NCI-H2081 (cell line): ENCODE results near the gene AQP6.

Experiments used
- DNase-seq, 2 experiments: peaks; one replicate each; lab custom pipeline; 2025; lab: John Stamatoyannopoulos, UW

The AQP6 gene

DNA sequence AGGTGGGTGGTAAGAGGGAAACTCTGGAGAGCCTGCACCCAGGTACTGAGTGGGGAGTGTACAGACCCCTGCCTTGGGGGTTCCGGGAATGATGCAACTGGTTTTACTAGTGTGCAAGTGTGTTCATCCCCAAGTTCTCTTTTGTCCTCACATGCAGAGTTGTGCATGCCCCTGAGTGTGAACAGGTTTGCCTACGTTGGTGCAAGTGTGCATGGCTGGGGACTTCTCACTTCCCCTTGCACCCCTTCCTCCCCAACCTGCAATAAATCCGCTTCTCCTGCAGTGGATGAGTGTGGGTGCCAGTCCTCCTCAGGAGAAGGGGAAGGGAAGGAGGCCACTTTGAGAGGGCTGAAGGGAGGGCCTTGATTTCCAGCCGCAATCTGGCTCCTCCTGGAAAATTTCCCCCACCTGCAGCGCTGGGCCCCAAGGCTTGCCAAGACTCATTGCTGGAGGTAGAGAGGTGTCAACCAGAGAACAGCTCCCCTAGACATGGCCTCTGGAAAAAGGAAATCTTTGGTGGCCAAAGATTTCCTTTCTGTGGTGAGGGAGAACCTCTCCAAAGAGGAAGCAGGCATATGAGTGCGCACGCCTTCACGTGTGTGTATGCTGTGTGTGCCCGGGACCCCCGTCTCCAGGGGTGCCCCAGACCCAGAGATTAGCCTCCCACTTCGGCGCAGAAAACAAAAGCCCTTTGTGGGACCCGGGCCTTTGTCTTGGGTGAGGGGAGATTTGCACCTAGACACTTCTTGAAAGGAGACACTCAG lies 16.7 kb upstream of the AQP6 start:
- no peak for DNase-seq

DNA sequence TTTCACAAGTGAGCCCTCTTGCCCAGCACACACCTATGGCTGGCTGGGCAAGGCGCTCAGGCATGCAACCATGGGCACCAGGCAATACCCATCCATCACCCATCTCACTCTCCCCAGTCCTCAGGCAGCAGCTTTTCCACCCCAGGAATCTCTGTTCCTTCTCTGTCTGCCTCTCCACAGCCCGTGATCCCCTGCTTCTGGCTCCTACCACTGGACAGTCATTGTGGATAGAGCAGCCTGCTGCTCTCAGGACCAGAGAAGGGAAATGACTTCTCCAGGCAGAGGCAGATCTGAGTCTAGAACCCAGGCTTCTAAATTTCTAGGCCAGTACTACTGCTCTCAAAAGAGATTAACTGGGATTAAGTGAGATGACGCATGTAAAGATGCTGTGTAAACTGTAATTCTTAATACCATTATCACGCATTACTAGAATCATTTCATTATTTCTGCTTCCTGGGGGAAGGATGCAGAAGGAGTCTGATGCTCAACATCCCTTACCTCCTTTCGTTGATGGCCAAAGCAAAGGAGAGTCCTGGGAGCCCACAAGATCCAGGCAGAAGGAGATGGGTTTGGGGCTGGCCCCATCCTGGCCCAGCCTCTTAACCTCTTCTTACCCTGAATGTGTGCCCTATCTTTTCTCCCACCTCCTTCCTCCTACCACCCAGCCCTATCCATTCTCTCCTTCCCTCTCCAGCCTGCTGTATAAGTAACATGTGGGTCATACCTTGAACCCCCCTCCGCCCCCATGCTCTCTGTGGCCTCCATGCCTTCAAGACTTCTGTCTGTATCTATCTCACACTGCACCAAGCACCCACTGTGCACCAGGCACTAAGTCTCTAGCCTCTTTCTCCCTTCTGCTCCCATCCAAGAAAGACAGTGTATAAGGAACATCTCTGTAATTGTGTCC lies 15.8 kb upstream of the AQP6 start:
- no peak for DNase-seq

DNA sequence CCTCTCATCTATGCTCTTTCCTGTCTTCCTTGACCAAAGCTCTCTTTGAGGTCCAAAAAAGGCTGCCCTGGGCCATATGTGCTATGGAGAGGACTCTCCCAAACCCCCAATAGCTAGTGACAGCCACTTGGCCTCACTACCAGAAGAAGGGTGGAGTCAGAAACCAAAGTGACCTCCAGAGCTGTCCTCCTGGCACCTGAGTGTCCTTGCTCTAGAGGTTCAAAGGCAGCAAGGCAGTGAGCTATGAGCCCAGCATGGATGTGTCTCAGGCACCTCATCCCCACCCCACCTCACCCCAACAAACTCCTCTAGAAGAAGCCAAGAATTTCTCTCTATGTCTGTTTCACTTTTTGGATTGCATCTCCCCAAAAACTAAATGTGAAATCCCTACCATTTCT lies 15.2 kb upstream of the AQP6 start:
- no peak for DNase-seq

DNA sequence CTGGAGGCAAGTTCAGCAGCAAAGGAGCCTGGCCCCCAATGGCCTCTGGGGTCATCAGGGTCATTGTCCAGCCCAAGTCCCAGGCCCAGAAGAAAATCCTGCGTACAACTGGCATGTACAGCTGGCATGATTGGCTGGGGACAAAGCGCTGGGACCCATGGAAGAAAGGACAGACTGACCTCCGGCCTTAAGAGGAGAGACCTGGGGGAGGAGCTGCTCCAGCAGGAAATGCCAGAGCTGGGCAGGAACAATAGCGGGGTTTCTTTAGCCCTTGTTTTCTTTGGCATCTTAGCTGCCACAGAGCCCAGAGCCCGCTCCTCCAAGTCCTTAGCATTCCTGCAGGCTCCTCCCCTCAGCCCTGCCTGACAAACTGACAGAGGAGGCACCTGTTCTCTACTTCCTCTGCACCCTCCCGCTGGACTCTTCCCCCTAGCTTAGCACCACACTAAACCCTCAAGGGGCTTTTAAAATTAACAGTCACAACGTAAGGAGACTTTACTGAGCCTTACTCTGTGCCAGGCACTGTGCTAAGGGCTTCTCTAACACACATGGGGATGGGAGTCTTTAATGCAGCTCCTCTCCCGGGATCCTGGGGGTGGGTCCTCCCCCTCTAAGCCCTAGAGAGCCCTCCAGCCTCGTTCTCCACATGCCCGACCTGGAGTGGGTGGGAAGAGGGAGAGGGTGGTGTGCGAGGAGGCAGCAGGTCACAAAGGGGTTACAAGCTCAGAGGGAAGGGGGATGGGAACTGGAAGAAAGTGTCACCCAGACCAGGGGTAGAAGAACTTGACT lies 12.9 kb upstream of the AQP6 start:
- DNase-seq: no peak

DNA sequence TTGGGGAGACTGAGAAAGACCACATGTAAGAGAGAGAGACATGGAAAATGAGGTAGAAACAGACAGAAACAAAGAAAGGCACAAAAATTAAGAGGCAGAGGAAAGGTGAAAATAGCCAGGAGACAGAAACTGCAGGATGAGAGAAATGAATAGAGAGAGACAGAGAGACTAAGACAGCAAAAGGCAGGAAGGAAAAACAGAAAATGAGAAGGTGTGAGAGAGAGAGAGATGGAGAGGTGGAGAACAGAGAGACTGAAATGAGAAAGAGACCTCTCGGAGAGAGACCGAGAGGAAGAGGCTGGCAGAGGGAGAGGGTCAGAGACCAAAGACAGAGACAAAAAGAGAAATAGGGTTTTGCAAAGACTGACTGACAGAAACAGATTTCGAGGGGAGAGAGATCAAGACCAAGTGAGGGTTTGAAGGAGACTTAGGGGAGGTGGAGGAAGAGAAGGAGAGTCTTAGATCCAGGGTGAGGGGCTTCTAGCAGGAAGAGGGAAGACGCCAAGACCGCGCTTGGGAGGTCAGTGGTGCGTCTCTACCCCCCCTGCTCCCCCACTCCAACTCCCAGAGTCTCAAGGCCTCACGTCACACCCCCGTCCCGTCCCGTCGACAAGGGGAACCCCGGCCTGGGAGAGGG lies 12.2 kb upstream of the AQP6 start:
- DNase-seq: no peak

DNA sequence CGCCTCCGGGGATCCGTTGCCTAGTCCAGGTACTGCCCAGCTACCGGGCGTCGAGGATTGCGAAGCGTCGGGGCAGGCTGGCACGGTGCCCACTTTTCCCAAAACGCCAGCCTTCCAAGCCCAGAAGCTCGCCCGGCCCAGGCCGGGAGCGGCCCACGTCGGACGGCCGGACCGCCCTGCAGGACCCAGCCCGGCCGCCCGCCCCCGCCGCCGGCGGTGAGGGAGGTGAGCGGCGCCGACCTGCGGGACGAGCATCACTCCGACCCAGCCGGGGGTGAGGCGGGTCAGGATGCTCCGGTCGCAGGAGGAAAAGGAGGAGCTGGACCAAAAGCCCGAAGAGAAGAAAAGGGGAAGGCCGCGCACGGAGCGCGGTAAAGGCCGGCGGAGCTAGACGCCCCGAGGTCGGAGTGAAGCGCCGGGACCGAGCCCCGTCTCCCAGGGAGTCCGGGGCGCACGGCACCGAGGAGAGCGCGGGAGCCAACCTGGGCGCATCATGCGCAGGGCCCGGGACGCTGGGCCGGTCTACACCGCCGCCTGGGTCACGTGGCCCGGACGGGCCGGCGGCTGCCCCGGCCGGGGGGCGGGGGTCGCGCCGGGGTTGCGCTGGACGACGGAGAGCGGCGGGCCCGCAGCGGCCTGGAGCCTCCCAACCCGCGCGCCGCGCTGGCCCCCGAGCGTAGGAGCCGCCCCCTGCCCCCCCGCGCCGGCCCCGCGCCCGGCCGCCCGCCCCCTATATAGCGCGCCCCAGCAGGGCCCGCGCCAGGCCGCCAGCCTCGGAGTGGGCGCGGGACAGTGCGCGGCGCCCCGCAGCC lies 11.4 kb upstream of the AQP6 start, which contains the start of gene AQP5:
TSS of gene AQP5 (plus strand) at position 762 of the 812 bp plus-strand sequence. CDS start 146 bp downstream, outside the sequence.
- DNase-seq: no peak

DNA sequence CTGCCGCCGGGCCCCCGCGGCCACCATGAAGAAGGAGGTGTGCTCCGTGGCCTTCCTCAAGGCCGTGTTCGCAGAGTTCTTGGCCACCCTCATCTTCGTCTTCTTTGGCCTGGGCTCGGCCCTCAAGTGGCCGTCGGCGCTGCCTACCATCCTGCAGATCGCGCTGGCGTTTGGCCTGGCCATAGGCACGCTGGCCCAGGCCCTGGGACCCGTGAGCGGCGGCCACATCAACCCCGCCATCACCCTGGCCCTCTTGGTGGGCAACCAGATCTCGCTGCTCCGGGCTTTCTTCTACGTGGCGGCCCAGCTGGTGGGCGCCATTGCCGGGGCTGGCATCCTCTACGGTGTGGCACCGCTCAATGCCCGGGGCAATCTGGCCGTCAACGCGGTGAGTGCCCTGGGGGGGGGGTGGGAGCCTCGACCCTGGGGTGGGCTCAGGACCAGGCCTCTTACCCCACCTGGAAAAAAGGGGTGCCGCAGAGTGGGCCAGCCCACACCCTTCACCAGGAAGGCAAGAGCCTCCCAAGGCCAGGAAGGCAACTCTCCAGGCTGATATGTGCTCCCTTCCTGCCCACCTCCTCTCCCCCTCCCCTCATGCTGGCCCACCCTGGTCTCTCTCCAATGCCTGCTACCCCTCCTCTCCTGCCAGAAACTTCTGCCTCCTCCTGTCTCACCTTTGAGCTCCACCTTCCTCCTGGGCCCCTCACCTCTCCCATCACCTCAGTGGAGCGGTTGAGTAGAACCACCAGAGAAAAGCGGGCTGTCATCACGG lies 10.6 kb upstream of the AQP6 start:
- DNase-seq: no peak

DNA sequence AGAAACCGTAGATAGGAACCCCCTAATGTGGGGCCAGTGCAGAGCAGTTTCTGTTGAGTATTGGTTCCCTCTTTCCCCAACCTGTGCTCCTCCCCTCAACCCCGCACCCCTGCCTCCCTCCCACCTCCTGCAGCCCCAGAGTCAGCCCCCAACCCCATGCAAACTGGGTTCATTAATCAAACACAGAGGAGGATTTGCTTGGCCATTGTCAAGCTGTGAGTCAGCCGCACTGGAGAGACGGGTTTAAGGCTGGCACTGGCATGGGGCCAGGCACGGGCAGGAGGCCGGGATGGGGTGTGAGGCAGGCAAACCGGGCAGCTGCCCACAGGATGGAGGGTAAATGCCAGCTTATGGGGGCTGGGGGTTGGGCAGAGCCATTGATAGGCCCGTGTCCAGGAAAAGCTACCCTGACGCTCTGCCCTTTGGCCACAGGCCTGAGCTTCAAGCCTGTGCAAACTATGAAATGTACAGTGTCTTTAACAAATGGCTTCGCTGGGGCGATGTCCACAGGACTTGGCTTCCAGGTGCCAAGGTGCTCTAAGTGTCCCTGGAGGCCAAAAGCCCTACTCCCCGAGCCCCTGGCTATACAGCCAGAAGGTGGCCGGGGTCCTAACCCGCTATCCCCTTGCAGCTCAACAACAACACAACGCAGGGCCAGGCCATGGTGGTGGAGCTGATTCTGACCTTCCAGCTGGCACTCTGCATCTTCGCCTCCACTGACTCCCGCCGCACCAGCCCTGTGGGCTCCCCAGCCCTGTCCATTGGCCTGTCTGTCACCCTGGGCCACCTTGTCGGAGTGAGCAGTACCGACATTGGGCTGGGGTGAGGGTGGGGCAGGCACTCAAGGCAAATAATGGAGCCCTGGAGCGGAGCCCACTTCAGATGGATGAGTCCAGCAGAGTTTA lies 9.6 kb upstream of the AQP6 start:
- peak in 1 of 2 experiments; percentile 33 for DNase-seq

DNA sequence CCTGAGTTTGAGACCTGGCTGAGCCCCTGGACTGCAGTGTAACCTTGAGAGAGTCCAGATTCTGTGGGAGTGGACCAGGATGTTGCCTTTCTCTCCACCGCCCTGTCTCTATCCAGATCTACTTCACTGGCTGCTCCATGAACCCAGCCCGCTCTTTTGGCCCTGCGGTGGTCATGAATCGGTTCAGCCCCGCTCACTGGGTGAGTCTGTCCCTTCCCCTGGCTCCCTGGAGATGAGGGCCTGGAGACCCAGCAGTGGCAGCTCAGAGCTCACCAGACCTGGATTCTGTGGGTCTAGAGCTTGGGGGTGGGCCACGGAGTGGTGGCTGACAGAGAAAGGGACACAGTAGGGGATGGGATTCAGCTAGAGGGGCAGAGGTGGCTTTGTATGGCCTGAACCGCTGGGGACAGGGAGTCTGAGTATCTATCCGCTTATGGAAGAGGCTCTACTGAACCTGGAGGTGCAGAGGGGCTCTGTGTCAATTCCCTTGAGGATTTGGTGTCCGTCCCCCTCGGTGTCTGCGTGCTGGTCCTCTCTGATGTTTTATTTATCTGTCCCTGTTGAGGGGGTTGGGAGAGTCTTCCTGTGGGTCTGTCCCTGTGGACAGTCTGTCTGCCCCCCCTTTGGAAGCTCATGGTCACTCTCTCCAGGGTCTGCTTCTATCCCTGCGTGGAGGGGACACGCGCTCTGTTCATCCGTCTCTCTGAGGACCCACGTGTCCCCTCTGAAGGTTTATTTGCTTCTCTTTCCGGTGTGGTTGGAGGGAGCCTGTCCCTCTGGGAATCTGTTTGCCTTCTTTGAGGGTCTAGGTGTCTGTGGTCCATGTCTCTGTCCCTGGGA lies 8.6 kb upstream of the AQP6 start:
- DNase-seq: no peak

DNA sequence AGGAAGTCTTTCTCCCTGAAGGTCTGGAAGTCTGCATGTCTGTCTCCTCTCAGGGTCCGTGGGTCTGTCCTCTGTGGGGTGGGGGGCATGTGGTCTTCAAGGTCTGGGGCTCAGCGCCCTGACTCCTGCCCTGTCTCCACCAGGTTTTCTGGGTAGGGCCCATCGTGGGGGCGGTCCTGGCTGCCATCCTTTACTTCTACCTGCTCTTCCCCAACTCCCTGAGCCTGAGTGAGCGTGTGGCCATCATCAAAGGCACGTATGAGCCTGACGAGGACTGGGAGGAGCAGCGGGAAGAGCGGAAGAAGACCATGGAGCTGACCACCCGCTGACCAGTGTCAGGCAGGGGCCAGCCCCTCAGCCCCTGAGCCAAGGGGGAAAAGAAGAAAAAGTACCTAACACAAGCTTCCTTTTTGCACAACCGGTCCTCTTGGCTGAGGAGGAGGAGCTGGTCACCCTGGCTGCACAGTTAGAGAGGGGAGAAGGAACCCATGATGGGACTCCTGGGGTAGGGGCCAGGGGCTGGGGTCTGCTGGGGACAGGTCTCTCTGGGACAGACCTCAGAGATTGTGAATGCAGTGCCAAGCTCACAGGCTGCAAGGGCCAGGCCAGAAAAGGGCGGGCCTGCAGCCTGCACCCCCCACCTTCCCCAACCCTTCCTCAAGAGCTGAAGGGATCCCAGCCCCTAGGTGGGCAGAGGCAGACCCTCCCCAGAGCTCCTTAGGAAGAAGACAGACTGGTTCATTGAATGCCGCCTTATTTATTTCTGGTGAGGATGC lies 7.7 kb upstream of the AQP6 start:
- no peak for DNase-seq

DNA sequence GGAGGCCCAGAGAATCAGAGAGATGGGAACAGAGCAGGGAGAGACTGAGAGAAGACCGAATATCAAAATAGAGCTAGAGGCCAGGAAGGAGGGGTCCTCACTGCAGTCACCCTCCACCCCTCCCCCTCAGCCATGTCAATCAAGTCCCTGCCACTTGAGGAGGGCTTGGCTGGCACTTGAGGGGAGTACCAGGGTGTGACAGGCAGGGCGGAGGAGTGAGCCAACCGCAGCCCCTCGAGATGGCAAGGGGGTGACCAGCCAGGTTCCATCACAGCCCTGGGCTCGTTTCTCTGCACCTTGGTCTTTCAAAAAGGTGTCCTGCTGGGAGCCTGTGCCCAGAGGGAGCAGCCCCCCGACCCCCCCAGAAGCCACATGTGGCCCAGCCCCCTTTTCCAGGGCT lies 6.9 kb upstream of the AQP6 start:
- no peak for DNase-seq

DNA sequence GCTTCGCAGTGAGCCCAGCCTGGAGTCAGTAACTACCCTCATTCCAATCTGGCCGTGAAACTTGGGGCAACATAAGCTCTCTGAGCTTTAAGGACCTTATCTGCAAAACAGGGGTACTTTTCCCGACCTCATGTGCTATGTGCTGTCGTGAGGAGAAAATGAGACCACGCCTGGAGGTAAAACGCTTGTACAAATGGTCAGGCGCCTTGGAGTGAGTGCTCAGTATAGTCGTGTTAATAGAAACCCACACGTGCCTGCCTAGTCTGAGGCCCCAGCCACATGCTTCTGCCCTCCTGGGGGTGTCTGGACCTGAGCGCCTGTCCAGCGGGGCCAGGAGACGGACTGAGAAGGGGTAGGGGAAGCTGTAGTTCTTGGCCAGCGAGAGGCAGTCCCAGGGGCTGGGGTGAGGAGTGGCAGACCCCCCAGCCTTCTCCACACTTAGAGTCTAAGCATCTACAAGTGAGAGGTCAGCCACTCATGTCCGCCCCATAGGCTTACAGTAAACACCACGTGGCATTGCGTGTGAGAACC lies 6.2 kb upstream of the AQP6 start:
- DNase-seq: no peak

DNA sequence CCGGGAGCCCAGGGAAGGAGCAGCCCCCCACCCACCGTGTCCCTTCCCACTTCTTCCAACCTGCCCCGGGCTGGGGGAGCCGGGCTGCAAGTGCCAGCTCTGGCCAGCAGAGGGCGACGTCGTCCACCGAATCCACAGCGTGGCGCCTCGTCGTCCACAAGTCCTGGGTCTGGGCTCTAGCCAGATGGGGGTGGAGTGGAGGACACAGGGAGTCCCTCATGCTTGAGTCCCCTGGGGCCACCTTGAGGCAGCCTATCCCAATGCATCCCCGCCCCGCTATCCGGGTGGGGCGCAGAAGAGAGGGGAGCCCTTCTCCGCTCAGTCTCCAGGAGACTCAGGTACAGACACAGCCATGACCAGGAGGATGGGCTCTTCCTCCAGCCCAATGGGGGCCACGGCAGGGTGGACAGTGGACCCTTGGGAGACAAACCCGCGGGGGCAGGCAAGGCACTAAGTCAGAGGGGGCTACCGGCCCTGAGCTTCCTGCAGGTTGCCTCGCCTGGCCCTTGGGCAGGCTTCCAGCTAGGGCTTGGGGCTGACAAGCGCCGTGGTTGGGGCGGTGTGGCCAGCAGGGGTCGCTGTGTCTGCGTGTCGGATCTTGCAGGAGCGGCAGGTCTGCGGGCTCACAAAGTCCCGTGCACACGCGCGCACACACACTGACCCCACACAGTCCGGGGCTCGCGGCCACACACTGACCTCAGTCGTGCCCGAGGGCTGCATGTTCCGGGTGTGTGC lies 5.5 kb upstream of the AQP6 start:
- DNase-seq: peak; percentile 88 to 89

DNA sequence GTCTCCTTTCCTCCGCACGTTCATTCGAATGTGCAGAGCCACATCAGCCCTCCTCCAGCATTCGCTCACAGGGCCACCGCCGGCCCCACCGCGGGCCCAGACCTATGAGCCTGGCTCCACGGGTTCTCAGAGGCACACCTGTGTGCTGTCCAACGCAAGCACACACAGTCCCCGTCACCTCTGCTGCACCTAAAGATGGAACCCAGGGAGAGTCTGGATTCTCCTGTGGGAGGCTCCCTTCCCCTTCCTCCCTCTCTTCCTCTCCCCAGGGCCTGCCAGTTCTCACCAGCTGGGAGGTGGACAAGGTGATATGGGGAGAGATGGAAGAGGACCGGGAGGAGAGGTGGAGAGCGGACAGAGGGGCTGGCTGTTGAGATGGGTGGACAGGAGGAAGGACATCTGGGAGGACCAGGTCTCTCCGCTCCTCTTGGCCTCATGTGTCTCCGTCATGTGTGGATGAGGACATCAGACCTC lies 4.9 kb upstream of the AQP6 start:
- no peak for DNase-seq

DNA sequence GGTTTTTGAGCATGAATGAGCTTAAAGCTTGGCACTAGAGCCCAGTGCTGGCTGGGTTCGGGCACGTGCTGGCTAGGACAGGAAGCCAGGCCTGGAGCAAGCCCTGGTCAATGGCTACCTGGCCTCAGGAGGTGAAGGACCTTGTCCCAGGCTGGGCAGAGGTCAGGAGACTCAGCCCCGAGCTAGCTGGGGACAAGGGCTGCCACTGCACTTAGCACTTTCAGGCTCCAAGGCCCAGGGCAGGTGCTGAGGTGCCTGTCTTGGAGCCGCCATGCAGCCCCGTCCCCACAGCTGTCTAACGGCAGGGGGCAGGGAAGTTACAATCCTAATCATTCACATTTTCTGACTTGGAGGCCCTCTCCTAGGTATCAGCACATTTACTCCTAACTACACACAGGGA lies 4.3 kb upstream of the AQP6 start:
- DNase-seq: no peak

DNA sequence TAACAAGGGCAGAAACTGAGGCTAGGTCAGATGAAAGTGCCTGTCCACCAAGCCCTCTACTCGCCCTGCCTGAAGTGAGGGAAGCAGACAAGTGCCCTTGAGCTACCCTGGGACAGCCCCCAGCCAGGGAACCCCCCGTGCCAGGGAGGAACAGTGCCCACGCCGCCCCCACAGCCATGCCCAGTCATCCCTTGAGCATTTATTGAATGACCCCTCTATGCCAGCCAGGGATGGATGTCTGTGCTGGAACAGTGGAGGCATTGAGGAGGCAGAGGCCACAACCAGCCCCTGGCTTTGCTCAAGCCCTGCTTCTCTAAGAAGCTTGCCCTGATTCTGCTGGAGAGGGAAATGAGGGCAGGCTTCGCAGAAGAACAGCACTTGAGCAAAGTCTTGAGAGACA lies 3.7 kb upstream of the AQP6 start:
- no peak for DNase-seq
